ENCODE results near the gene DMD. TPM values are rescaled to one million over a fixed set of nuclear protein-coding genes. Genes with fewer than 3 reads are reported as not detected.

Gene DMD
- total RNA-seq, 2 experiments from 2014 or later = 0.20 to 0.47 TPM

DNA sequence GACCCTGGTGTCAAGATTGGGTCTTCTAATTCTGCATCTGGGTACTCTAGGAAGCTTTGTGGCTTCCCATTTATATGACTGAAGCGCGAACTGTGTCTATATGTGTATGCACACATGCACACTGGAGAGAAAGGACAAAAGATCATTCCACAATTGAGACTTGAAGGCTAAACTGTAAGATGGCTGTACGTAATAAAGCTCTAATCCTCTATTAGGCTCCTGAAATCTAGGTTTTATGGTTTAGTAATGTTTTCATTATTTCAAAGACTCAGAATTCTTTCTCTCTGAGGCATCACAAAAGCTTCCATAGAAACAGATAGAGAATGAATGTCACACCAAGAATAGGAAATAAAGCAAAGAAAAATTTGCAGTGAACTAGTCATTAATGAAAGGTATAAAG, 1818.8 kb downstream of the DMD start:
- H3K9me3 Mint-ChIP-seq = no peaks in the 10 kb centered on the region
- Histone ChIP-seq H3K27me3 (ENCODE audit: control insufficient read depth in 1 of 2, insufficient read depth in 2 of 2, low read length in 2 of 2) (no peaks in the 10 kb centered on the region), H3K4me1 (ENCODE audit: insufficient read depth, low read length) (no peaks in the 10 kb centered on the region), H3K4me3 (ENCODE audit: low read length) (no peak overlapping the region), H3K36me3 (ENCODE audit: insufficient read depth, low read length) (no peaks in the 10 kb centered on the region), H3K9me3 (ENCODE audit: control insufficient read depth in 1 of 2, insufficient read depth in 1 of 2, low read length in 2 of 2) (no peaks in the 10 kb centered on the region), H3K27ac (ENCODE audit: low read depth in 1 of 2, low read length in 2 of 2) (no peak overlapping the region)
- no peaks in the 10 kb centered on the region for H3K4me1 Mint-ChIP-seq (ENCODE audit: low read depth)
- H3K27me3 Mint-ChIP-seq = no peaks in the 10 kb centered on the region
- ChIA-PET CTCF (no interaction called here), POLR2A (no interaction called here)
- no peak overlapping the region for H3K4me3 Mint-ChIP-seq
- TF ChIP-seq, protein P1, sequence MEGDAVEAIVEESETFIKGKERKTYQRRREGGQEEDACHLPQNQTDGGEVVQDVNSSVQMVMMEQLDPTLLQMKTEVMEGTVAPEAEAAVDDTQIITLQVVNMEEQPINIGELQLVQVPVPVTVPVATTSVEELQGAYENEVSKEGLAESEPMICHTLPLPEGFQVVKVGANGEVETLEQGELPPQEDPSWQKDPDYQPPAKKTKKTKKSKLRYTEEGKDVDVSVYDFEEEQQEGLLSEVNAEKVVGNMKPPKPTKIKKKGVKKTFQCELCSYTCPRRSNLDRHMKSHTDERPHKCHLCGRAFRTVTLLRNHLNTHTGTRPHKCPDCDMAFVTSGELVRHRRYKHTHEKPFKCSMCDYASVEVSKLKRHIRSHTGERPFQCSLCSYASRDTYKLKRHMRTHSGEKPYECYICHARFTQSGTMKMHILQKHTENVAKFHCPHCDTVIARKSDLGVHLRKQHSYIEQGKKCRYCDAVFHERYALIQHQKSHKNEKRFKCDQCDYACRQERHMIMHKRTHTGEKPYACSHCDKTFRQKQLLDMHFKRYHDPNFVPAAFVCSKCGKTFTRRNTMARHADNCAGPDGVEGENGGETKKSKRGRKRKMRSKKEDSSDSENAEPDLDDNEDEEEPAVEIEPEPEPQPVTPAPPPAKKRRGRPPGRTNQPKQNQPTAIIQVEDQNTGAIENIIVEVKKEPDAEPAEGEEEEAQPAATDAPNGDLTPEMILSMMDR (IDR thresholded peaks at IDR 0.05) = no peak
- intact Hi-C loops (cut with DNase I, micrococcal nuclease) = no loop called here
- ATAC-seq (ENCODE audit: poor library complexity) (no peak), DNase-seq (no peak)
- no peak overlapping the region for H3K27ac Mint-ChIP-seq
- no peaks in the 10 kb centered on the region for H3K36me3 Mint-ChIP-seq (ENCODE audit: low read depth)

DNA sequence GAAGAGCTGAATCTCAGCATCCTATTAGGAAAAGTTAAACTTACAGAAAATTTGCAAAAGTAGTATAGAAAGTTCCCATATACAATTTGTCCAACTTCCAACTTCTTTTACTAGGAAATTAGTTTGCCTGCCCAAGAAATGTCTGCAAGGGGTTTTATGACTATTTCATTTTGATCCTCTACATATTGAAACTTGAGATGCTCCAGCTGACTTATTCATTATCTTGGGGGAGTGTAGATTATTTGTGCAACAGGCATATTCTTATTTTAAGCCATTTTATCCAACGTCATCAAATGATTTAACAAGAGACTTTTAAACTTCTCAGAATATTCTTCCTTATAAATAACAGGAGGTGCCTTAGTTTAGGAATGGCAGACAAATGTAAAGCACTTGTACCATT, 1822.4 kb downstream of the DMD start:
- no peak overlapping the region for H3K27ac Mint-ChIP-seq

DNA sequence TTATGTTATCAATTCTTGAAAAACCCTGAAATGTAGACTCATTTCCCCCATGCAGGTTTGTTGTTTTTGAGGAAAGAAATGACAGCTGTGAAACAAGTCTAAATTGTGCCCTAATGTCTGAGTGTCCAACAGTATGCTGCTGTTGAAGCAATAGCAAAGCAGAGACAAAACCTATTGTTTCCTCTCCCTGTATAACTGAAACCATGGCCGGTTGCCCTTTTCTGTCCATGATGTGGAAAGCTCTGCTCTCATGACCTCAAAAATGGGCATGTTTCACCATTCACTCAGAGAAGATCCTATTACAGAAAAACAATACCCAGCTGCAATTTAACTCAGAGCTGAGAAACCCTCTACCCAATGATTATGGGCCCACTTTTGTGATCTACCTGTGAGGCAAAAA, 1826.9 kb downstream of the DMD start:
- DNase-seq (no peak), ATAC-seq (ENCODE audit: poor library complexity) (no peak)
- ChIA-PET CTCF (no interaction called here), POLR2A (no interaction called here)
- intact Hi-C loops (cut with DNase I, micrococcal nuclease) = no loop called here
- Histone ChIP-seq H3K4me3 (ENCODE audit: low read length) (no peak overlapping the region), H3K4me1 (ENCODE audit: insufficient read depth, low read length) (no peaks in the 10 kb centered on the region), H3K27me3 (ENCODE audit: control insufficient read depth in 1 of 2, insufficient read depth in 2 of 2, low read length in 2 of 2) (no peaks in the 10 kb centered on the region), H3K36me3 (ENCODE audit: insufficient read depth, low read length) (no peaks in the 10 kb centered on the region), H3K27ac (ENCODE audit: low read depth in 1 of 2, low read length in 2 of 2) (no peak overlapping the region), H3K9me3 (ENCODE audit: control insufficient read depth in 1 of 2, insufficient read depth in 1 of 2, low read length in 2 of 2) (no peaks in the 10 kb centered on the region)
- no peaks in the 10 kb centered on the region for H3K36me3 Mint-ChIP-seq (ENCODE audit: low read depth)
- H3K4me1 Mint-ChIP-seq (ENCODE audit: low read depth) = no peaks in the 10 kb centered on the region
- no peaks in the 10 kb centered on the region for H3K9me3 Mint-ChIP-seq
- TF ChIP-seq, protein P1 (IDR thresholded peaks at IDR 0.05) = no peak
- no peak overlapping the region for H3K27ac Mint-ChIP-seq
- no peak overlapping the region for H3K4me3 Mint-ChIP-seq
- no peaks in the 10 kb centered on the region for H3K27me3 Mint-ChIP-seq

More for the DNA sequence above, 1822.4 kb downstream of the DMD start:
- H3K27me3 Mint-ChIP-seq = no peaks in the 10 kb centered on the region
- Histone ChIP-seq H3K27me3 (ENCODE audit: control insufficient read depth in 1 of 2, insufficient read depth in 2 of 2, low read length in 2 of 2) (no peaks in the 10 kb centered on the region), H3K9me3 (ENCODE audit: control insufficient read depth in 1 of 2, insufficient read depth in 1 of 2, low read length in 2 of 2) (no peaks in the 10 kb centered on the region), H3K4me1 (ENCODE audit: insufficient read depth, low read length) (no peaks in the 10 kb centered on the region), H3K27ac (ENCODE audit: low read depth in 1 of 2, low read length in 2 of 2) (no peak overlapping the region), H3K4me3 (ENCODE audit: low read length) (no peak overlapping the region), H3K36me3 (ENCODE audit: insufficient read depth, low read length) (no peaks in the 10 kb centered on the region)
- no peaks in the 10 kb centered on the region for H3K9me3 Mint-ChIP-seq
- DNase-seq (no peak), ATAC-seq (ENCODE audit: poor library complexity) (no peak)
- no peaks in the 10 kb centered on the region for H3K4me1 Mint-ChIP-seq (ENCODE audit: low read depth)
- ChIA-PET POLR2A (no interaction called here), CTCF (no interaction called here)
- TF ChIP-seq, protein P1 (IDR thresholded peaks at IDR 0.05) = no peak
- H3K4me3 Mint-ChIP-seq = no peak overlapping the region
- intact Hi-C loops (cut with DNase I, micrococcal nuclease) = no loop called here
- no peaks in the 10 kb centered on the region for H3K36me3 Mint-ChIP-seq (ENCODE audit: low read depth)

Data from CD4-positive, alpha-beta T cell (primary cell).